CD14-positive monocyte (primary cell): ENCODE results near the gene CCM2. TPM values are rescaled to one million over a fixed set of nuclear protein-coding genes. Genes with fewer than 3 reads are reported as not detected.

ENCODE experiments used
- DNase-seq, 3 donors: peaks; one replicate each; pipeline ENCODE4 v3.0.0-alpha.2; 2011 to 2022
- H2AFZ ChIP-seq: 2 replicates; pipeline ENCODE4 v1.6.0; 2012; ENCODE audit warnings: mild to moderate bottlenecking, low read depth, low read length, inconsistent platforms; ENCODE audit not compliant: insufficient read depth, poor library complexity, severe bottlenecking
- H3K27ac ChIP-seq, 2 donors: 1 replicate in 1 of 2; 2 replicates in 1 of 2; pipeline ENCODE4 v1.5.1; 2012 to 2013; ENCODE audit warnings: low read length in 2 of 2, control low read depth in 1 of 2, inconsistent platforms in 1 of 2, low read depth in 1 of 2, mild to moderate bottlenecking in 1 of 2
- H3K27me3 ChIP-seq, 2 donors: one replicate each; pipeline versions ENCODE4 v1.6.0 to v1.6.1; 2011 to 2013; ENCODE audit warnings: low read length in 2 of 2; ENCODE audit not compliant: control insufficient read depth in 2 of 2, insufficient read depth in 2 of 2
- H3K36me3 ChIP-seq, 2 donors: replicated peaks in 1 of 2; 1 replicate in 1 of 2; 2 replicates in 1 of 2; pipeline versions ENCODE4 v1.5.1 to v1.6.1; 2012 to 2013; ENCODE audit warnings: low read length in 2 of 2, control low read depth in 1 of 2, inconsistent platforms in 1 of 2, mild to moderate bottlenecking in 1 of 2; ENCODE audit not compliant: insufficient read depth in 2 of 2, control insufficient read depth in 1 of 2
- H3K4me1 ChIP-seq, 2 donors: 1 replicate in 1 of 2; 2 replicates in 1 of 2; pipeline versions ENCODE4 v1.5.1 to v1.6.1; 2012 to 2013; ENCODE audit warnings: low read length in 2 of 2, control low read depth in 1 of 2, inconsistent platforms in 1 of 2, mild to moderate bottlenecking in 1 of 2, moderate library complexity in 1 of 2; ENCODE audit not compliant: insufficient read depth in 2 of 2, control insufficient read depth in 1 of 2
- H3K4me2 ChIP-seq: replicated peaks from 2 replicates; pipeline ENCODE3; 2012; ENCODE audit warnings: low read length, moderate library complexity, mild to moderate bottlenecking; ENCODE audit not compliant: poor library complexity, severe bottlenecking; ENCODE audit errors: extremely low read depth
- H3K4me3 ChIP-seq, 3 experiments: fragments of 200-600 bp in 1 of 3; sonication (generic) in 1 of 3; replicated peaks in 1 of 3; 1 replicate in 2 of 3; 2 replicates in 1 of 3; pipeline ENCODE4 v1.5.1; 2011 to 2013; ENCODE audit warnings: low read length in 3 of 3, mild to moderate bottlenecking in 3 of 3, control low read depth in 2 of 3, low read depth in 2 of 3, inconsistent platforms in 1 of 3, moderate library complexity in 1 of 3
- H3K79me2 ChIP-seq: 2 replicates; pipeline ENCODE4 v1.6.0; 2012; ENCODE audit warnings: mild to moderate bottlenecking, control low read depth, inconsistent platforms, low read length, moderate library complexity; ENCODE audit not compliant: insufficient read depth
- H3K9ac ChIP-seq: 2 replicates; pipeline ENCODE4 v1.6.0; 2017; ENCODE audit warnings: low read length, mild to moderate bottlenecking; ENCODE audit not compliant: insufficient read depth, poor library complexity, severe bottlenecking
- H3K9me3 ChIP-seq, 2 donors: replicated peaks in 1 of 2; 1 replicate in 1 of 2; 2 replicates in 1 of 2; pipeline versions ENCODE4 v1.5.1 to v1.6.1; 2012 to 2013; ENCODE audit warnings: low read length in 2 of 2, control low read depth in 1 of 2; ENCODE audit not compliant: control insufficient read depth in 1 of 2, insufficient read depth in 1 of 2
- H4K20me1 ChIP-seq: 2 replicates; pipeline ENCODE4 v1.6.0; 2012; ENCODE audit warnings: mild to moderate bottlenecking, low read length, control low read depth, moderate library complexity; ENCODE audit not compliant: insufficient read depth
- H3K27ac Mint-ChIP-seq, 7 donors: one replicate each; pipeline ENCODE4 v1.8.0; 2020; ENCODE audit warnings: mild to moderate bottlenecking in 7 of 7, mixed read lengths in 7 of 7, moderate library complexity in 6 of 7, inconsistent platforms in 2 of 7
- H3K27me3 Mint-ChIP-seq, 3 donors: one replicate each; pipeline ENCODE4 v1.8.0; 2021 to 2022; ENCODE audit warnings: low read depth in 3 of 3, mild to moderate bottlenecking in 3 of 3, mixed read lengths in 3 of 3, moderate library complexity in 3 of 3, inconsistent platforms in 1 of 3
- H3K36me3 Mint-ChIP-seq, 2 donors: one replicate each; pipeline ENCODE4 v1.8.0; 2020; ENCODE audit warnings: mixed read lengths in 2 of 2, inconsistent platforms in 1 of 2, mild to moderate bottlenecking in 1 of 2
- H3K4me1 Mint-ChIP-seq: one replicate; pipeline ENCODE4 v1.8.0; 2020; ENCODE audit warnings: mild to moderate bottlenecking, mixed read lengths
- H3K4me3 Mint-ChIP-seq, 2 donors: one replicate each; pipeline ENCODE4 v1.8.0; 2020; ENCODE audit warnings: mild to moderate bottlenecking in 2 of 2, mixed read lengths in 2 of 2, moderate library complexity in 1 of 2
- H3K9me3 Mint-ChIP-seq, 7 donors: one replicate each; pipeline ENCODE4 v1.8.0; 2020 to 2022; ENCODE audit warnings: mixed read lengths in 7 of 7, mild to moderate bottlenecking in 6 of 7, moderate library complexity in 6 of 7, inconsistent platforms in 2 of 7
- CTCF ChIP-seq: fragments of 200-600 bp; IDR thresholded peaks from one replicate; pipeline ENCODE4 v1.8.0; 2022; ENCODE audit warnings: antibody characterized with exemption, mild to moderate bottlenecking
- WGBS: methylation state at CpG from one replicate; pipeline ENCODE4 v1.1.5; 2013; ENCODE audit warnings: missing lambda C conversion rate; ENCODE audit not compliant: insufficient coverage; 5-methylcytosine and 5-hydroxymethylcytosine counted together
- intact Hi-C, 2 donors: fragments of 100-400 bp; cut with micrococcal nuclease; formaldehyde crosslinking; loops; one replicate each; pipeline versions ENCODE4 v1.15.0 to v1.15.1; 2023
- polyA plus RNA-seq, 3 donors: library from polyadenylated mRNA; depleted of rRNA in 1 of 3; unstranded in 2 of 3; stranded (reverse) in 1 of 3; fragments of 300-500 nt in 2 of 3; fragments of >200 nt in 1 of 3; fragmentation: Illumina TruSeq in 2 of 3; gene quantifications; 1 replicate in 2 of 3; 2 replicates in 1 of 3; pipeline ENCODE4 v1.2.3, GENCODE V29; 2012 to 2021

CCM2 gene
- polyA plus RNA-seq, 3 donors = 38.5 to 102 (median 51.4) TPM

- Histone ChIP-seq H3K9me3 (no peaks in the 10 kb centered on the region), H3K79me2 (peaks cover 30% of the 10 kb centered on the region), H3K27ac (no peak overlapping the region), H2AFZ (no peak overlapping the region), H3K4me2 (peak overlapping the region; percentile 92), H3K36me3 (peaks cover 0 to 11% of the 10 kb centered on the region in 2 donors), H4K20me1 (peaks cover 23% of the 10 kb centered on the region), H3K27me3 (no peaks in the 10 kb centered on the region), H3K4me1 (peaks cover 21 to 34% of the 10 kb centered on the region in 2 donors), H3K9ac (no peak overlapping the region), H3K4me3 (peak overlapping the region in 1 of 3 experiments; percentile 83)
- peaks cover 0 to 2% (median 0%) of the 10 kb centered on the region in 7 donors for H3K9me3 Mint-ChIP-seq
- H3K4me3 Mint-ChIP-seq = no peak overlapping the region
- WGBS = 95% methylated on average over 2 of the region's 4 CpGs
- peaks cover 30% of the 10 kb centered on the region for H3K4me1 Mint-ChIP-seq
- intact Hi-C loops = loop anchor here in 1 of 2 donors (2.0 to 5.0 kb wide), 3 partner anchors 18 to 251 kb away; partner anchors contain the start of gene ZMIZ2
- DNase-seq = no peak
- H3K36me3 Mint-ChIP-seq = peaks cover 5 to 9% of the 10 kb centered on the region in 2 donors
- no peak for TF ChIP-seq CTCF
- peak overlapping the region in 4 of 7 donors; percentile 58 to 99 (median 79) for H3K27ac Mint-ChIP-seq
- H3K27me3 Mint-ChIP-seq = no peaks in the 10 kb centered on the region
These were observed 1.7 kb upstream of the CCM2 start for GRCh38 chr7:44998153-44998871.

- Mint-ChIP-seq H3K36me3 (peaks cover 4 to 6% of the 10 kb centered on the region in 2 donors), H3K4me1 (peaks cover 33% of the 10 kb centered on the region), H3K9me3 (peaks cover 0 to 2% (median 0%) of the 10 kb centered on the region in 7 donors), H3K27me3 (no peaks in the 10 kb centered on the region), H3K4me3 (peak overlapping the region; percentile 97 to 98), H3K27ac (peak overlapping the region; percentile 91 to 99 (median 98))
- Histone ChIP-seq H3K36me3 (peaks cover 0 to 11% of the 10 kb centered on the region in 2 donors), H3K27ac (peak overlapping the region; percentile 75 to 86), H4K20me1 (peaks cover 32% of the 10 kb centered on the region), H3K4me3 (peak overlapping the region; percentile 48 to 88 (median 83)), H3K27me3 (no peaks in the 10 kb centered on the region), H3K4me1 (peaks cover 21 to 34% of the 10 kb centered on the region in 2 donors), H3K9ac (peak overlapping the region; percentile 65), H3K9me3 (no peaks in the 10 kb centered on the region), H2AFZ (peak overlapping the region; percentile 83), H3K4me2 (peak overlapping the region; percentile 92), H3K79me2 (peaks cover 41% of the 10 kb centered on the region)
- WGBS = under 1% methylated on average over 43 of the region's 66 CpGs
- no peak for TF ChIP-seq CTCF
- DNase-seq = peak; percentile 94 to 98 (median 97)
- intact Hi-C loops = loop anchor here (2.0 to 10.0 kb wide), 5 partner anchors 19 to 255 kb away; partner anchors contain the start of gene ZMIZ2 (in 2 of the 2)
These were observed 532 bp upstream of the CCM2 start for GRCh38 chr7:44999245-45000092.
